Uterus (tissue), 2 donors: ENCODE measurements around the gene GASK1B.

Source experiments
- POLR2A ChIP-seq, 2 donors: fragments of 450-650 bp; IDR thresholded peaks; one replicate each; pipeline ENCODE4 v1.6.1; 2016; ENCODE audit warnings: antibody characterized with exemption in 2 of 2, mild to moderate bottlenecking in 1 of 2, moderate library complexity in 1 of 2
- TF ChIP-seq, protein P1 (sequence below), 4 experiments: fragments of 200-600 bp in 2 of 4; fragments of 450-650 bp in 2 of 4; sonication (generic) in 2 of 4; IDR thresholded peaks; one replicate each; pipeline ENCODE4 v1.5.1; 2016 to 2019; ENCODE audit warnings: antibody characterized with exemption in 4 of 4, mild to moderate bottlenecking in 2 of 4, moderate library complexity in 1 of 4

DNA sequence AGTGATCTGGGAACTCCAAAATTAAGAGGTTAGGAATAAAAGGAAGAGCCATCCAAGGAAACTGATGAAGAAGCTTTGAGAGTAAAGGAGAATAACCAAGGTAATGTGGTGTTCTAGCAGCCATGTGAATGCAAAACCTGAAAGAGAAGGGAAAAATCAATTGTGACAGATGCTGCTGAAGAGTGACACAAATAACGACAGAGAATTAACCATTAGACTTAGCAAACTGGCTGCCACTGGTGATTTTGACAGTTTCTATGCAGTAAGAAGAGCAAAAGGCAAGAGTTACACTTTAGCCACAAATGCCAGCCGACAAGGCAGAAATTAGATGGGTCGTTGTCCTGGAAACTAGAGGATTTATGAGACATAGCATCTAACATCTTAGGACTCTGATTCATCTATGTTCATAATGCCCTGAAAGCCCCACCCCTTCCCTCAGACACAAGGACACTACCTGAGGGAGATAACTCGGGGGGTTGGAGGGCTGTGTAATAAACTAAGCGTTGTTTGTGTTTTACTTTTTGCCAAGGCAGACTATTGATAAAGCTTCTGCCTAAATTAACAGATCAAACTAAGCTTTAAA is 24.5 kb upstream of the GASK1B start:
- TF ChIP-seq, protein P1, sequence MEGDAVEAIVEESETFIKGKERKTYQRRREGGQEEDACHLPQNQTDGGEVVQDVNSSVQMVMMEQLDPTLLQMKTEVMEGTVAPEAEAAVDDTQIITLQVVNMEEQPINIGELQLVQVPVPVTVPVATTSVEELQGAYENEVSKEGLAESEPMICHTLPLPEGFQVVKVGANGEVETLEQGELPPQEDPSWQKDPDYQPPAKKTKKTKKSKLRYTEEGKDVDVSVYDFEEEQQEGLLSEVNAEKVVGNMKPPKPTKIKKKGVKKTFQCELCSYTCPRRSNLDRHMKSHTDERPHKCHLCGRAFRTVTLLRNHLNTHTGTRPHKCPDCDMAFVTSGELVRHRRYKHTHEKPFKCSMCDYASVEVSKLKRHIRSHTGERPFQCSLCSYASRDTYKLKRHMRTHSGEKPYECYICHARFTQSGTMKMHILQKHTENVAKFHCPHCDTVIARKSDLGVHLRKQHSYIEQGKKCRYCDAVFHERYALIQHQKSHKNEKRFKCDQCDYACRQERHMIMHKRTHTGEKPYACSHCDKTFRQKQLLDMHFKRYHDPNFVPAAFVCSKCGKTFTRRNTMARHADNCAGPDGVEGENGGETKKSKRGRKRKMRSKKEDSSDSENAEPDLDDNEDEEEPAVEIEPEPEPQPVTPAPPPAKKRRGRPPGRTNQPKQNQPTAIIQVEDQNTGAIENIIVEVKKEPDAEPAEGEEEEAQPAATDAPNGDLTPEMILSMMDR (IDR thresholded peaks at IDR 0.05), result no peak
- TF ChIP-seq POLR2A (IDR thresholded peaks at IDR 0.05), result no peak
